CD4-positive, alpha-beta T cell treated with Interleukin-15 for 1 hour (primary cell): ENCODE data around the gene DEPDC4.
"Not testable (repeated sequence)": the region's sequence is repeated elsewhere in the genome, so short reads cannot be mapped to it uniquely, and the experiment has no call there.

Experiments
- DNase-seq: peaks from one replicate; pipeline ENCODE4 v3.0.0-alpha.2; 2020

DEPDC4 gene

DNA sequence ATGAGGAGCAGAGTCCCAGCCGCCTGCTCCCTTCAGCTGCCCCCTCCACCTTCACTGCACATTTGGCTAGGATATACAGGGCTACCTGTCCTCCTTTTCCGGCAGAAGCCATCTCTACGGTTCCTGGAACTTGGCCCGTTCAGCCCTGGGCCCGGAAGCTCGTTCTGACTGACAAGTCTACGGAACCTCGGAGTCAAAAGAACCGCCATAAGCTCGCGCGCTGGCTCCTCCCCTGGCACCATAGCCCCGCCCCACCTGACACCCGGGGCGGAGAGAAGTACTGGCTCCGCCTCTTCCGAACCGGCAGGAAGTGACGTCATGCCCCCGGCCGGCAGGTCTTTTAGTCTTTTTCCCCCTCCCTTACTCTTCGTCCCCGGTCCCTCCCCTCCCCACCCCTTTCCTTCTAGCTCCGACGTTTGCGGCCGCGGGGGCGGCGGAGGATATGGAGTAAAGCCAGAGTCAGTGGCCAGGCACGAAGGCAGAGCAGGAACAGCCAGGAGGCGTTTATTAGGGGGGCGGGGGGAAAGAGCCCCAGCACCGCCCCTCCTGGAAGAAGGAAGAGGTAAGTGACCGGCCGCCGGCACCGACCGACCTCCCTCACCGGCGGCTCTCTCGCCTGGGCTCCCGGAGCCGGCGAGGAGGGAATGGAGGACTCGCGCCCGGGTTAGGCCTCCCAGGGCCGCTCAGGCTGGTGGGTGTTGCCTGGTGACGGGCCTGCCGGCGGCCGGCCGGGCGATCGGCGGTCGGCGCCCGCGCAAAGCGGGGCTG, at the start of gene DEPDC4, which contains the start of gene SCYL2:
Gene DEPDC4, minus strand, starts transcription at position 245 of the 768 bp plus-strand sequence. Its CDS starts 3 bp downstream, at position 242.
Gene SCYL2, plus strand, starts transcription at position 343 of the 768 bp plus-strand sequence. CDS start 15,794 bp downstream, outside the sequence.
- peak; percentile 93 for DNase-seq

GRCh38 chr12:100311317-100311716, 44.4 kb upstream of the DEPDC4 start:
- no peak for DNase-seq

DNA sequence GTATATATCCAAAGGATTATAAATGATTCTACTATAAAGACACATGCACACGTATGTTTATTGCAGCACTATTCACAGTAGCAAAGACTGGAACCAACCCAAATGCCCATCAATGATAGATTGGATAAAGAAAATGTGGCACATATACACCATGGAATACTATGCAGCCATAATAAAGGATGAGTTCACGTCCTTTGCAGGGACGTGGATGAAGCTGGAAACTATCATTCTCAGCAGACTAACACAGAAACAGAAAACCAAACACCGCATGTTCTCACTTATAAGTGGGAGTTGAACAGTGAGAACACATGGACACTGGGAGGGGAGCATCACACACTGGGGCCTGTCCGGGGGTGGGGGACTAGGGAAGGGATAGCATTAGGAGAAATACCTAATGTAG, 41.3 kb upstream of the DEPDC4 start:
- DNase-seq, result not testable (repeated sequence)

- not testable (repeated sequence) for DNase-seq
Observed at GRCh38 chr12:100304334-100304733, 37.5 kb upstream of the DEPDC4 start.

DNA sequence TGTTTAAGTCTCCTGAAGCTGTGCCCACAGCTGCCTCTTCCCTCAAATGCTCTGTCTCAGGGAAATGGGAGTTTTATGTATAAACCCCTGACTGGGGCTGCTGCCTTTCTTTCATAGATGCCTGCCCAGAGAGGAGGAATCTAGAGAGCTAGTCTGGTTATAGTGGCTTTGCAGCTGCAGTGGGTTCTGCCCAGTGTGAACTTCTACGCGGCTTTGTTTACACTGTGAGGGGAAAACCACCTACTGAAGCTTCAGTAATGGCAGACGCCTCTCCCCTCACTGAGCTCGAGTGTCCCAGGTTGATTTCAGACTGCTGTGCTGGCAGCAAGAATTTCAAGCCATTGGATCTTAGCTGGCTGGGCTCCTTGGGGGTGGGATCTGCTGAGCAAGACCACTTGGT, 37.0 kb upstream of the DEPDC4 start:
- DNase-seq, result no peak

- DNase-seq, result no peak
Observed at GRCh38 chr12:100302081-100302480, 35.2 kb upstream of the DEPDC4 start.

- no peak for DNase-seq
Observed at GRCh38 chr12:100295764-100296555, 29.1 kb upstream of the DEPDC4 start.

GRCh38 chr12:100294366-100294765, 27.5 kb upstream of the DEPDC4 start:
- DNase-seq, result not testable (repeated sequence)

GRCh38 chr12:100293017-100293416, 26.1 kb upstream of the DEPDC4 start:
- DNase-seq, result no peak

GRCh38 chr12:100290016-100290415, 23.1 kb upstream of the DEPDC4 start:
- DNase-seq, result no peak

DNA sequence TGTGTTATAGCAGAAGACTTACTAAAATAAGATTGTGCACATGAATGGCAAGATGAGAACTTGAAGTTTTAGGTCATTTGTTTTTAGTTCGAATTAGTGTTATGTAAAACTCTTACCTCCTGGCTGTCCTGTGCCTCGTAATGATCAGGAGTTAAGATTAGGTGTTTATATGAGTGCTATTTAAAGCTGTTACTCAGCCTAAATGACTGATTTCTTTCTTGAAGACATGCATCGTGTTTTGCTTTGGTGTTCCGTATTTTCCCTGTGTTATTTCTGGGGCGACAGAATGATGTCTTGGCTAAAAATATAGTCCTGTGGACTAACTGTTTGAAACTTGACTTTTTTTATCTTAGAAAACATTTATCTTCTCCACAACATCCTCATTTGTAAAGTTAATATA, 22.2 kb upstream of the DEPDC4 start:
- no peak for DNase-seq

DNA sequence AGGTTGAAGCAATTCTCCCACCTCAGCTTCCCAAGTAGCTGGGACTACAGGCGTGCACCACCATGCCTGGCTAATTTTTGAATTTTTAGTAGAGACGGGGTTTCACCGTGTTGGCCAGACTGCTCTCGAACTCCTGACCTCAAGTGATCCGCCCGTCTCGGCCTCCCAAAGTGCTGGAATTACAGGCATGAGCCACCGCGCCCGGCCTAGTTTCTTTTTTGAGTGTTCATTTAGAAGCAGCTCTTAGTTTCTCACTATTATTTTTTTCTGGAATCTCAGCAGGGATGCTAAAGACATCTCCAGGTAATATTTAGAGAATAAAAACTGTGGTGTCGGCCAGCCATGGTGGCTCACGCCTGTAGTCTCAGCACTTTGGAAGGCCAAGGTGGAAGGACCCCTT, 17.7 kb upstream of the DEPDC4 start:
- not testable (repeated sequence) for DNase-seq

DNA sequence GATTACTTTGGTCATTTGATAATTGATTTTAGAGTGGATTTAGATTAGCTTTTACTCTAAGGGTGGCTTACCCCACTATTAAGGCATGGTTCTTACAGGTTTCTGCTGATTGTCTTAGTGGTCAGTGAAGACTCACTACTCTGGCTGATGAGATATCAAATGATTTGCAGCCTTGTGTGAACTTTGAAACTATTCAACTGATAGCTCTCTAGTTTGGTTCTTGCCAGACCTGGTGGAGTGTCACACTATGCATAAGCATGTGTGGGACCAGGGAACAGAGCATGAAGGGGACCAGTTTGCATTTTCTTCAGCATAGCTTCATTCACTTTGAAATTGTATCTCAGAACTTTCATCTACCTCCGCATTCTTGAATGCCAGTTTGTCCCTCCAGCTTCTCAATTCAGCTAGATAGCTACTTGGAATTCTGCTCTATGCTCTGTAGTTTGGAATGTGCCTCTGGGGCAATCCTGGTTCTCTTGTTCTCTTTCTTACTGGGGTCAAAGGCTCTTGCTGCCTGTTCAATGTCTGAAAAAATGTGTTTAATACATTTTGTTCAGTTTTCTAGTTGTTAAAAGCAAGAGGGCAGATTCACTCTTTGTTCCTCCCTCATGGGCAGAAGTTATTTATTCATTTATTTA, 12.8 kb upstream of the DEPDC4 start:
- no peak for DNase-seq

- DNase-seq, result no peak
Observed at GRCh38 chr12:100279159-100279558, 12.3 kb upstream of the DEPDC4 start.

DNA sequence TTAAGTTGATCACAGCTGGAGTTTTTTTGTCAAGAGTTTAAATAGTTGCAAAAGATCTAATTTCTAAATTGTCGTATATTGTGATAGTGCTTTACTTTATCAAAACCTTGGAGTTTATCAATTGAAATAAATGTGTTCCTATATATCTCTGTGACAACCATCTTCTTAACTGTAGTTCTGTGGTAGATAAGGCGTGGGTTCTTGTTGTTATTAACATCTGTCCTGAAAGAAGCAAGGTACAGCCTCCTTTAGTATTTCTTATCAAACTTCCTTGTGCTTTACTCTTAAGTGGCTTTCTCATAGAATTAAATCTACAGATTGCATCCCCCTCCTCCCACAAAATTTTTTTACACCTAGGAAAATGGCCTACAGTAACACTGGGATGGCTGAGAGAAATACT, 7.4 kb upstream of the DEPDC4 start:
- no peak for DNase-seq

DNA sequence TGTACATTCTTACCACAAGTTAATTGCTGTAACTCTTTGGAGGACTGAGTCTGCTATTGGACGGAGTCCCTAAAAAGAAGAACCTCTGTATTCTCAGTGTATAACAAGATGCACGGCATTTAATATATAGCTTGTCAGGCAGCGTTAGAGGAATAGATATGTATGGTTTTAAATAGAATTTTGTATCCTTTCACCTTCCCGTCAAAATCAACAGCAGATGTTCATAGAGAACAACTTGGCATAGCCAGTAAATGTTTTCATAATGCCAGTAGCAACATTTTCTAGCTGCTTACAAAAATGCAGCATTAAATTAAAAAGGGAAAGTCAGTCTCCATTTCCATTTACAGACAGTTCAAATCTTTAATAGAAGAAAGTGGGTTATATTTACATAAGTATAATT, 6.9 kb upstream of the DEPDC4 start:
- no peak for DNase-seq

GRCh38 chr12:100268835-100269564, 2.1 kb upstream of the DEPDC4 start:
- no peak for DNase-seq

GRCh38 chr12:100267603-100268281, 863 bp upstream of the DEPDC4 start:
- no peak for DNase-seq

GRCh38 chr12:100266585-100266834, 369 bp downstream of the DEPDC4 start:
- DNase-seq, result no peak

GRCh38 chr12:100265732-100266584, 921 bp downstream of the DEPDC4 start:
- no peak for DNase-seq

DNA sequence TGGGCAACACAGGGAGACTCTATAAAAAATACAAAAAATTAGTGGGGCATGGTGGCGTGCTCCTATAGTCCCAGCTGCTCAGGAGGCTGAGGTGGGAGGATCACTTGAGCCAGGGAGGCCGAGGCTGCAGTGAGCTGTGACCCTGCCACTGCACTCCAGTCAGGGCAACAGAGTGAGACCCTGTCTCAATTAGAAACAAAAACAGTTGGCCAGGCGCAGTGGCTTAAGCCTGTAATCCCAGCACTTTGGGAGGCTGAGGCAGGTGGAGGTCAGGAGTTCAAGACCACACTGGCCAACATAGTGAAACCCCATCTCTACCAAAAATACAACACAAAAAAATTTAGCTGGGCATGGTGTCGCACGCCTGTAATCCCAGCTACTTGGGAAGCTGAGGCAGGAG, 1.8 kb downstream of the DEPDC4 start:
- not testable (repeated sequence) for DNase-seq

- no peak for DNase-seq
Observed at GRCh38 chr12:100263131-100263530, 3.7 kb downstream of the DEPDC4 start.
